GM23338 (cell line): ENCODE data around the gene RNF220. TPM values are rescaled to one million over a fixed set of nuclear protein-coding genes. Genes with fewer than 3 reads are reported as not detected.

Experiments used
- ATAC-seq: fragments of 200-7000 bp; cut with Tn5 transposase; 3 replicates; pipeline ENCODE4 v1.9.1; 2020
- DNase-seq: peaks from one replicate; pipeline ENCODE4 v3.0.0-alpha.2; 2015; ENCODE audit warnings: low spot score
- H2AFZ ChIP-seq: fragments of 200-600 bp; sonication (generic); 2 replicates; pipeline ENCODE4 v1.8.0; 2016; ENCODE audit warnings: antibody characterized with exemption, mild to moderate bottlenecking, moderate library complexity
- H3F3A ChIP-seq: fragments of 200-600 bp; sonication (generic); replicated peaks from 2 replicates; pipeline ENCODE4 v1.8.0; 2017; ENCODE audit warnings: antibody characterized with exemption, mixed run types, low read depth
- H3K27ac ChIP-seq: fragments of 200-600 bp; sonication (generic); 2 replicates; pipeline ENCODE4 v1.6.1; 2016; ENCODE audit warnings: low read depth
- H3K27me3 ChIP-seq: fragments of 200-600 bp; sonication (generic); 2 replicates; pipeline ENCODE4 v1.8.0; 2016; ENCODE audit warnings: mild to moderate bottlenecking, mixed run types, moderate library complexity; ENCODE audit not compliant: insufficient read depth
- H3K36me3 ChIP-seq: fragments of 200-600 bp; sonication (generic); 2 replicates; pipeline ENCODE4 v1.8.0; 2016; ENCODE audit warnings: mild to moderate bottlenecking; ENCODE audit not compliant: insufficient read depth
- H3K4me1 ChIP-seq: fragments of 200-600 bp; sonication (generic); 2 replicates; pipeline ENCODE4 v1.8.0; 2016; ENCODE audit warnings: mild to moderate bottlenecking, moderate library complexity; ENCODE audit not compliant: insufficient read depth
- H3K4me2 ChIP-seq: fragments of 200-600 bp; sonication (generic); 2 replicates; pipeline ENCODE4 v1.7.1; 2017; ENCODE audit warnings: mixed run types
- H3K4me3 ChIP-seq: fragments of 200-600 bp; sonication (generic); 2 replicates; pipeline ENCODE4 v1.6.1; 2016; ENCODE audit warnings: mixed run types
- H3K79me2 ChIP-seq: fragments of 200-600 bp; sonication (generic); replicated peaks from 2 replicates; pipeline ENCODE4 v1.8.0; 2017; ENCODE audit warnings: mild to moderate bottlenecking; ENCODE audit not compliant: insufficient read depth
- H3K9me2 ChIP-seq: fragments of 200-600 bp; sonication (generic); 2 replicates; pipeline ENCODE4 v1.8.0; 2017; ENCODE audit not compliant: insufficient read depth
- H4K20me1 ChIP-seq: fragments of 200-600 bp; sonication (generic); replicated peaks from 2 replicates; pipeline ENCODE4 v1.8.0; 2017; ENCODE audit warnings: mild to moderate bottlenecking; ENCODE audit not compliant: insufficient read depth
- H3K27ac Mint-ChIP-seq: 2 replicates; pipeline ENCODE4 v1.8.0; 2020; ENCODE audit warnings: inconsistent platforms, mild to moderate bottlenecking, moderate library complexity, mixed read lengths
- H3K27me3 Mint-ChIP-seq: 3 replicates; pipeline ENCODE4 v1.8.0; 2022; ENCODE audit warnings: low read depth, mild to moderate bottlenecking, moderate library complexity, mixed read lengths, inconsistent platforms; ENCODE audit not compliant: insufficient read depth, poor library complexity
- H3K36me3 Mint-ChIP-seq: 3 replicates; pipeline ENCODE4 v1.8.0; 2021; ENCODE audit warnings: low read depth, mild to moderate bottlenecking, inconsistent platforms, moderate library complexity, mixed read lengths
- H3K4me1 Mint-ChIP-seq: 3 replicates; pipeline ENCODE4 v1.8.0; 2020; ENCODE audit warnings: mild to moderate bottlenecking, inconsistent platforms, mixed read lengths
- H3K4me3 Mint-ChIP-seq: 3 replicates; pipeline ENCODE4 v1.8.0; 2021; ENCODE audit warnings: moderate library complexity, mild to moderate bottlenecking, inconsistent platforms, mixed read lengths
- H3K9me3 Mint-ChIP-seq: 3 replicates; pipeline ENCODE4 v1.8.0; 2020; ENCODE audit warnings: moderate library complexity, mild to moderate bottlenecking, inconsistent platforms, mixed read lengths
- CREB1 ChIP-seq: fragments of 250-450 bp; sonication (Bioruptor Pico); IDR thresholded peaks from 2 replicates; pipeline ENCODE4 v1.5.0; 2020; ENCODE audit warnings: low read depth, mild to moderate bottlenecking, moderate library complexity
- CTCF ChIP-seq, 2 experiments: fragments of 200-600 bp in 1 of 2; sonication (generic) in 1 of 2; conservative IDR thresholded peaks; 2 replicates each; pipeline versions ENCODE4 v1.5.1 to v1.6.1; 2016 to 2017; ENCODE audit warnings: antibody characterized with exemption in 2 of 2, low read depth in 2 of 2, mild to moderate bottlenecking in 2 of 2, moderate library complexity in 1 of 2
- EZH2 ChIP-seq: fragments of 200-600 bp; sonication (generic); IDR thresholded peaks from one replicate; pipeline ENCODE4 v1.8.0; 2017; ENCODE audit warnings: antibody characterized with exemption, mild to moderate bottlenecking, low read depth; ENCODE audit not compliant: unreplicated experiment
- EZH2phosphoT487 ChIP-seq: fragments of 200-600 bp; sonication (generic); IDR thresholded peaks from one replicate; pipeline ENCODE4 v1.8.1; 2018; ENCODE audit warnings: antibody characterized with exemption; ENCODE audit not compliant: unreplicated experiment
- JUNB ChIP-seq: IDR thresholded peaks from one replicate; pipeline ENCODE4 v1.6.1; 2016; ENCODE audit warnings: antibody characterized with exemption; ENCODE audit not compliant: unreplicated experiment
- REST ChIP-seq: IDR thresholded peaks from one replicate; pipeline ENCODE4 v1.6.1; 2018; ENCODE audit warnings: antibody characterized with exemption; ENCODE audit not compliant: unreplicated experiment
- STAT1 ChIP-seq: IDR thresholded peaks from one replicate; pipeline ENCODE4 v1.6.1; 2016; ENCODE audit warnings: antibody characterized with exemption; ENCODE audit not compliant: unreplicated experiment
- ZNF114 ChIP-seq: fragments of 250-450 bp; sonication (Bioruptor Pico); IDR thresholded peaks from 2 replicates; pipeline ENCODE4 v1.5.0; 2020; ENCODE audit warnings: mild to moderate bottlenecking, moderate library complexity
- ZNF331 ChIP-seq: fragments of 250-450 bp; sonication (Bioruptor Pico); IDR thresholded peaks from 2 replicates; pipeline ENCODE4 v1.5.0; 2020; ENCODE audit warnings: low read depth, mild to moderate bottlenecking, moderate library complexity
- ZNF462 ChIP-seq: fragments of 250-450 bp; sonication (Bioruptor Pico); IDR thresholded peaks from 2 replicates; pipeline ENCODE4 v1.5.0; 2020; ENCODE audit warnings: mild to moderate bottlenecking, moderate library complexity
- polyA plus RNA-seq: library from polyadenylated mRNA; unstranded; fragments of >200 nt; fragmentation: Nextera tagmentation; extraction: Ambion mirVana; gene quantifications from 2 replicates; pipeline ENCODE4 v1.2.1, GENCODE V29; 2016
- total RNA-seq: library from RNA; depleted of rRNA; stranded (reverse); fragments of >200 nt; shearing (Covaris generic); gene quantifications from 2 replicates; pipeline ENCODE4 v1.2.3, GENCODE V29; 2014

The RNF220 gene
- total and polyA plus RNA-seq, 2 experiments from 2014 or later = 72.8 to 168 TPM

- no peak for TF ChIP-seq REST
These were observed 109.6 kb downstream of the RNF220 start (continued) for GRCh38 chr1:44514673-44515072.

- peaks cover 36% of the 10 kb centered on the region for H3K4me1 ChIP-seq
- H3K27ac ChIP-seq = no peak overlapping the region
- H3K9me2 ChIP-seq = no peaks in the 10 kb centered on the region; the same call in 1 of the 2 replicates
- H3K27me3 Mint-ChIP-seq = peaks cover 8% of the 10 kb centered on the region
- no peaks in the 10 kb centered on the region for H3K27me3 ChIP-seq
- peaks cover 5% of the 10 kb centered on the region; the same call in 2 of the 3 replicates for H3K36me3 Mint-ChIP-seq
- no peaks in the 10 kb centered on the region for H3K36me3 ChIP-seq
- H2AFZ ChIP-seq = no peak overlapping the region
- H3F3A ChIP-seq = 0 out of 2 replicates have a peak, but pooled peaks cover 2% of the 10 kb centered on the region
- no peaks in the 10 kb centered on the region for H4K20me1 ChIP-seq
- peaks cover 13% of the 10 kb centered on the region for H3K79me2 ChIP-seq
- no peak for DNase-seq
- H3K4me3 ChIP-seq = no peak overlapping the region
- H3K4me3 Mint-ChIP-seq = no peak overlapping the region
- H3K9me3 Mint-ChIP-seq = no peaks in the 10 kb centered on the region
- peaks cover 43% of the 10 kb centered on the region for H3K4me1 Mint-ChIP-seq
- ATAC-seq = no peak
- no peak overlapping the region for H3K27ac Mint-ChIP-seq
- no peak overlapping the region for H3K4me2 ChIP-seq
- TF ChIP-seq ZNF331 (CRISPR knock-in tag) (no peak), CTCF (conservative IDR thresholded peaks at IDR 0.05; ENCODE audit: low read depth in 2 of 2) (no peak), ZNF462 (no peak), EZH2phosphoT487 (no peak), JUNB (no peak), CREB1 (no peak), STAT1 (no peak), EZH2 (no peak), REST (no peak), ZNF114 (CRISPR knock-in tag) (no peak)
These were observed 110.4 kb downstream of the RNF220 start for GRCh38 chr1:44515416-44515815.
